HG02571 (cell line): Measurements from ENCODE around the gene CRYBA1.
A peak's percentile ranks its signal among the peaks of the same experiment; 100 is the strongest.

ENCODE experiments used
- ATAC-seq: cut with Tn5 transposase; IDR thresholded peaks from one replicate; pipeline ENCODE4 v1.9.1; 2021; ENCODE audit warnings: mild to moderate bottlenecking, moderate library complexity; ENCODE audit not compliant: unreplicated experiment

Gene CRYBA1

DNA sequence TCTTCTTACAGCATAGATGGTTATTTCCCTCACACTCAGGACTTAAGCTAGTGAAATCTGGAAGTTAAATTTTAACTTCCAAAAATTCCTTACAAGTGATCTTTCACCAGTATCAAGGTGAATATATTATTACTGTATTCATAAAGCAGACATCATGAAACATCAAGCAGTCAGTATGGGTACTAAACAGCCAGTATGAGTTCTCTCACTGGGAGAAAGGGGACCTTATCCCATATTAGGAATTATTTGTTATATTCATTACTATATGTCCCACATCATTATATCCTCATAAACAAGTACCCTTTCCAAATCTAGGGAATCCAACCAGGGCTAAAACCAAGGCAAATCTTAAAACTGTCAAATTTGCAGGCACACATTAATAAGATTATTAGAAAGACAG is 32.0 kb downstream of the CRYBA1 start:
- no peak for ATAC-seq

DNA sequence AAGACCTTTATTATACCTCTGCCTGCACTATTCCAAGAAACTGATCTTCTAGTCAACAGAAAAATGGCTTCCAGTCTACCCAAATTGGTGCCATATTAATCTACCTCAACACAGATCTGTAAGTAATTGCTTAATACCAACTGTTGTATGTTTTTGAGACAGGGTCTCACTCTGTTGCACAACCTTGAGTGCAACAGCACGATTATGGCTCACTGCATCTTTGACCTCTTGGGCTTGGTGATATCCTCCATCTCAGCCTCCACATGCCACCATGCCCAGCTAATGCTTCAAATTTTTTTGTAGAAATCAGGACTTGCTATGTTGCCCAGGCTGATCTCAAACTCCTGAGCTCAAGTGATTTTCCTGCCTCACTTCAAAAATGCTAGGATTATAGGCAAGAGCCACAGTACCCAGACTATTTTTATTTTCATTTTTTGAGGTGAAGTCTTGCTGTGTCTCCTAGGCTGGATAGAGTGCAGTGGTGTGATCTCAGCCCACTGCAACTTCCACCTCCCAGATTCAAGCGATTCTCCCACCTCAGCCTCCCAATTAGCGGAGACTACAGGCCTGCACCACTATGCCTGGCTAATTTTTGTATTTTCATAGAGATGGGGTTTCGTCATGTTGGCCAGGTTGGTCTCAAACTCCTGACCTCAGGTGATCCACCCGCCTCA is 32.9 kb downstream of the CRYBA1 start:
- no peak for ATAC-seq

DNA sequence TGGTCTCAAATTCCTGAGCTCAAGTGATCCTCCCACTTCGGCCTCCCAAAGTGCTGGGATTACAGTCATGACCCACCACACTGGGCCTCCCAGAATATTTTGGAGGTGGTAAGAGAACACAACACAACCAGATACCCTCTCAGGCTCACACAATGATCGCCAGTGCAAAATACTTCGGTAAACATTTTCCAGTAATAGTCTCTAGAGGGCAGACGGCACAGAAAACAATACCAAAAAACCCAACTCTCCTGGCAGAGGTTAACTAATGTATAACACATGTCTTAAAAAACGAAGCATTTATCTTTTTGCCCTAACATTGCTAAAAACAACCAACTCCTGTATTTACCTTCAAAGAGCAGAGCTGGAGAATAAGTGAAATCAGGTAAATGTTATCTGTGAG is 36.8 kb downstream of the CRYBA1 start:
- no peak for ATAC-seq

DNA sequence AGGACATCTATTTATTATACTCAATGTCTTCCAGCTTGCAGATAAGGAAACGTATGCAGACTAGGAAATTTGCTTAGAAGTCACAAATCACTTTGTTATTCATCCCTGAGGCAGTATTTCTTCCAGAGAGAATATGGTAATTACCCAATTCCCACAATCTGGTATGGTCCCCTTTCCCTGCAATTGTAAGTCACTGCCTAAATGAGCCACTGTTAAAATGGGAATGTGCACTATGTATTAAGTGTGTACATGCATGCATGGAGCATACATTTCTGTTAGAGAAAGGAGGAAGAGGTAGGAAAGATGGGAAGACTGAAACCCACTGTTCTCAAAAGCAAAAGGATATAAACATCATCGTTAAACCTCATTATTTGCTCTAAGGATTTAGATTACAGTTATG is 37.3 kb downstream of the CRYBA1 start:
- no peak for ATAC-seq

DNA sequence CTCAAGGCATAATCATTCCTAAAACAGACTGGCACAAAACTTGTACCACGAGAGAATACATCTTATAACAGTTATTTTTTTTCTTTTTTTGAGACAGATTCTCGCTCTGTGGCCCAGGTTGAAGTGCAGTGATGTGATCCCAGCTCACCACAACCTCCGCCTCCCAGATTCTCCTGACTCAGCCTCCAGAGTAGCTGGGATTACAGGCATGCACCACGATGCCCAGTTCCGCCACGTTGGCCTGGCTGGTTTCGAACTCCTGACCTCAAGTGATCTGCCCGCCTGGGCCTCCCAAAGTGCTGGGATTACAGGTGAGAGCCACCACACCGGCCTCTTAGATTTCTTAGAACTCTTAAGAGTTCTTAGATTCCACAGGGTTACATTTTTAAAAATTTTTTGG is 43.2 kb downstream of the CRYBA1 start:
- ATAC-seq: no peak

DNA sequence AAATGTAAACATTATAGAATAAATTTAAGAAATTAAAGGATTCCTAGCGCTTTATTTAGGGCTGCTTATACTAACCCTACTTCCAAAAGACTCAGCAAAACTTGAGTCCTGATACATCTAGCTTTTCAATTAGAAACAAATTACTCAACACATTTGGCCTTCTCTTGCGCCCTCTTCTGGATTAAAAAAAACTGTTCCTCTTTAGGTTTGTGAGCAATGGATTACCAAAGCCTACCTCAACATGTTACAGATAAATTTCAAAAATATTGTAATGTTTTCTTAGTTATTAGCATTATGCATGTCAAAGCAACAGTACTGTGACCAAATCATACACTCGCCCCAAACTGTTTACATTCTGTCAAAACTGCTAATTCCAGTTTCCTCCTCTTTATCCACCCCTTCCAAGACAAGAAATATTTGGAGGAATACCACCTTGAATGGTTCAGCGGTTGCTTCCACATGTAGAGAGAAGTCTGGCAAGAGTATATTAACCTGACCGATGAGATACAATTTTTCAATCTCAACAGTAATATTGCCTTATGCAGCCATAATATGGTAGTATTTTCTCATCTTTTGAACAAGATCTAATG is 44.6 kb downstream of the CRYBA1 start:
- no peak for ATAC-seq

DNA sequence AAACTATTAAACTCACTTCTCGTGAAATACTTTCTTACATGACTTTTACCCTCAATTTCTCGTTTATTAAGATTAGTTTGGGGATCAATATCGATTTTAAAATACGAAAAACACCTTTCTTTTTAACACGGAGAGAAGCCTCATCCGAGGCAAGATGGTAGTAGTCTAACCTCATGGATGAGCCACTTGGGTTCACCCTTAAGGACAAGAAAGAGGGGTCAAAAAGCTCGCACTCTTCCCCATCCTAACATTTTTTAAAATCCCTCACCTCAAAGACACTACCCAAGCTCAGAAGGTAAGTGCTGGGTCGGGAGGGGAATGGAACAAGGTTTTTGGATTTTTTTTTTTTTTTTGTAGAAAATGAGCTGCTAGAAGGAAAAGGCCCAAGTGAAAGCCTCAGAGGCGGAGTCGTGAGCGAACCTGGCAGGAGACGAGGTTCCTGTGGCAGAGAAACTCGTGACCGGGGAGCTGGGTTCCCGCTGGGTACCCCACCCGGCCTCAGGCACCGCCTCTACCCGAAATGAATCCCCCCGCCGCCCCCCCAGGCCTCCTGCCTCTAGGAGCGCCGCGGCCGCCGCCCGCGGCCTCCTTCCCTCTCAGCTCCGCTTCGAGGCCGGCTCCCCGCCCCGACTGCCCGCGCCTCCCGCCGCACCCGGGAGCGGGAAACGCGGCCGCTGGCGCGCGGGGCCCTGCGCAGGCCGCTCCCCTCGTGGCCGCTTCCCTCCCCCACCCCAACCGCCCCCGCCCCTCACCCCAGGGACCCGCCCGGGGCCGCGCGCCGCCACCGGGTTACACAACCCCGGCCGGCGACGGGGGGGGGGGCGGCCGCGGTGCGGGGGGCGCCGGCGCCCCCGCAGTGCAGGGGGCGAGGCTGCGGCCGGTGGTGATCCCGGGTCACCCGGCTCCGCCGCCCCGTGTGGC is 45.7 kb downstream of the CRYBA1 start:
- ATAC-seq: no peak

DNA sequence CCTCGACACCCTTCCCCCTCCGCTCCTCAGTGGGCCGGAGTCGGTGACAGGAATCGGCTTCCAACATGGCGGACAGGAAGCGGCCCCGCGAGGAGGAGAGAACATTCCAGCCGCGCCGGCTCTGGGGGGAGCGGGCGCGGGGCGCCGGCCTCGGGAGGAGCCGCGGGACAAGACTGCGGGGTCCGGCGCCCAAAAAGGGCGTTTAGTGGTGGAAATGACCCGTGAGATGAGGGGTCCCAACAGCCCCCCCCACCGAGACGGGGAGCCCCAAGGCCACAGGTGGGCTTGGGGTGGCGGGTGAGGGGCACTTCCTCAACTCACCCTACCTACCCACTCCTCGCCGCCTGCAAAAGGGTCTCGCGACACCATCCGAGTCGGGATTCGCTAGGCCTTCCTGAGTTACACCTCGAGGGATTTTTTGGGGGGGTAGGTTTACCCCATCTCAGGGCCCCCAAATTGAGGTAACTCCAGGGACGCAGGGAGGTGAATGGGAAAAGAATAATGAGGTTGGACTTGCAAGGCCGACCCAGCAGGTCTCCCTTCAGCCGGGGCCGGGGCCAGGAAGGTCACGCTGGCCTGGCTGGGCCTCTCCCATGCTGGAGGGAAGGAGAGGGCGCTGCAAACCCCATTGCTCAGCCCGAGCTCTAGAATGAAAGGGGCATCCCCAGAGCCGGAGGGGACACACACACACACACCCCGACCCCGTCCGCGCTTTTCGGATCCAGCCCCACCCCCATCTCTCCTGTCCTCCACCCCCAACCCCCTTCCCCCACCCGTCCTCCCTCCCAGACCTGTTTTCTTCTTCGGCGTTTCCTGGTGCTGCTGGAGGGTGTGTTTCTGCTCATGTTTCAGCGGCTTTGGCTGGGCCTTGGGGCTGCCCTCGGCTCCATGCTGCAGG is 46.6 kb downstream of the CRYBA1 start:
- peak; percentile 19 for ATAC-seq

DNA sequence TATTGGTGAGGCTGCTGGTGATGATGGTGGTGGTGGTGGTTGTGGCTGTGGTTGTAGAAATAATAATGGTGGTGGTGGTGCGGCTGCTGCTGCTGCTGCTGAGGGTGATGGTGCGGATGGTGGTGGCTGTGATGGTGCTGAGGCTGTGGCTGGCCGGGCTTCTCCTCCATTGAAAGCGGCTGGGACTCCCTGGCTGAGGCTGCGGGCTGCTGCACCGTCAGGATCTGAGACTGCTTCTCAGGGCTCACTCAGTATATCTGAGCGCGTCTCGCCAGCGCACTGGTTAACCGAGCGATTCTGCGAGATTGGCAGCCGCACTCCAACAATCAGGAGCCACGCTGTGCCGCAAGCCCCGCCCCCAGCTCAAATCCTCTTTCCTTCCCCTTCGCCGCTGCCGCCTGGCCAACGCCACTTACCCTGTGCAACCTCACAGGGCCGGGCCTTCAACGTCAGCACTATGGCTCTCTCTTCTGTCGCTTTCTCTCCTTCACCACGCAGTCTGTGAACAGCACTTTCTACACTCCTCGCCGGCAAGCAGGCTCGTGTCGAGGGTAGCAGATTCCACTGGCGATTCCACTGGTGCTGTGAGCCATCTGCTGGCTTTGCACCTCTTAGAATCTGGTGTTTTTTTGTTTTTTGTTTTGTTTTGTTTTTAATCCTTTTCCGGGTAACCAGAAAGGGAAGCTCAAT is 47.4 kb downstream of the CRYBA1 start, which contains the start of gene NUFIP2:
Gene NUFIP2 (minus strand): TSS at position 259 of the 690 bp plus-strand sequence. CDS start 89 bp downstream, at position 170.
- ATAC-seq: peak; percentile 79

DNA sequence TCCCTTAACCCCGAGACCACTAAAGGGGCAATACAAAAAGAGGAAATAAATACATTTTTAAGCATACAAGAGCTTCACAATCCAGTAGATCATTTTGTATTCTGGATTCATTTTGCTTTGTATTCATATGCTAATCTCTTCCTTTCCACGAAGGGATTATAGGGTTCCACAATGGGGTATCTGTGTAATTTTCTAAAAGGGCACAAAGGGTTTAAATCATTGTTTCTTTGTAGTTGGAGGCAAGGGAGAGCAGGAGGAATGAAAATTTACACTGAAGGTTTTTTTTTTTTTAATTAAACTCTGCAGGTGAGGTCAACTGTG is 47.9 kb downstream of the CRYBA1 start:
- no peak for ATAC-seq

DNA sequence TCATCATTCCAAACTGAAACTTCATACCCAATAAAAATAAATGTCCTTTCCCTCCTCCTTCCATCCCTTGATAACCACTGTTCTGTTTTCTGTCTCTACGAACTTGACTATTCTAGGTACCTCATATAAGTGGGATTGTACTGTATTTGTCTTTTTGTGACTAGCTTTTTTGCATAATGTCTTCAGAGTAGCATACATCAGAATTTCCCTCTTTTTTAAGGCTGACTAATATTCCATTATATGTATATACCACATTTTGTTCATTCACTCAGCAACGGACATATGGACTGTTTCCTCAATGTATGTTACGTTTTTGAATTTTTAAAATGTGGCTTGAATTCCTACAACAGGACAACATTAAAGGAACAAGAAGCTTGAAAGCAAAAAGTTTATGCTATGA is 48.8 kb downstream of the CRYBA1 start:
- no peak for ATAC-seq

DNA sequence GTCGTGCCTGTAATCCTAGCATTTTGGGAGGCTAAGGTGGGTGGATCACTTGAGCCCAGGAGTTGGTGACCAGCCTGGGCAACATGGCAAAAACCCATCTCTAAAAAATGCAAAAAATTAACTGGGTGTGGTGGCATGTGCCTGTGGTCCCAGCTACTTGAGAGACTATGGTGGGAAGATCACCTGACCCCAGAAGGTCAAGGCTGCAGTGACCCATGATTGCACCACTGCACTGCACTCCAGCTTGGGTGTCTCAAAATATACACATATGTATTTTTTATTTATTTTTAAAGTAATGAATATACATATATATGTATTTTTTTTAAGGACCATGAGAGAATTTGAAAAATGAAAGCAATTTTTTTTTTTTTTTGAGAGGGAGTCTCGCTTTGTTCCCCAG is 52.4 kb downstream of the CRYBA1 start:
- no peak for ATAC-seq

DNA sequence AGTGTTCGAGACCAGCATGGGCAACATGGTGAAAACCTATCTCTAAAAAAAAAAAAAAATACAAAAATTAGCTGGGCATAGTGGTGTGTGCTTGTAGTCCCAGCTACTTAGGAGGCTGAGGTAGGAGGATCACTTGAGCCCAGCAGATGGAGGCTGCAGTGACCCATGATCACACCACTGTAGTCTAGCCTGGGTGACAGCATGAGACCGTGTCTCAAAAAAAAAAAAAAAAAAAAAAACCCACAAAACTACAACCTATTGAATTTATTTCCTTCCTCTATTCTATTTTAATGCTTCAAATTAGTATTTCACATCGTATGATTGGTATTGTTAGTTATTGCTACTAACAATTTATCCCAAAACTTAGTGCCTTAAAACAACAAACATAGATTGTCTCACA is 56.7 kb downstream of the CRYBA1 start:
- ATAC-seq: no peak
